Medulla oblongata (tissue), 1 donor: ENCODE results near the gene ZBTB20.

Source experiments
- DNase-seq: peaks from one replicate; pipeline ENCODE4 v3.0.0-alpha.2; 2015; ENCODE audit errors: extremely low spot score

ZBTB20 gene

DNA sequence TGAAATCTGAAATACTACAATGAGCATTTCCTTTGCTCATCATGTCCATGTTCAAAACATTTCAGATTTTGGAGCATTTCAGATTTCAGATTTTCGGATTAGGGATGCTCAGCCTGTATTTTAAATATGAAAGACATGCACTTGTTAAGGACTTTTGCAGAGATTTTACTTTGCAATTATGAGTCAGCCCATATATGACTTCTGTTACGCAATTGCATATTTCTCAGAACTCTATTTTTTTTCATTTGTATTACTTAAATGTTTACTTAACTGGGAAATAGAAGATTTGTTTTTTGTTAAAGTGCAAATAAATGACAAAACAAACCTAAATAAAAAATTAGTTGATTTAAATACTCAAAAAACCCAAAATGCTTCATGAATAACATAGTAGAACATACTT, 376.2 kb downstream of the ZBTB20 start:
- no peak for DNase-seq

DNA sequence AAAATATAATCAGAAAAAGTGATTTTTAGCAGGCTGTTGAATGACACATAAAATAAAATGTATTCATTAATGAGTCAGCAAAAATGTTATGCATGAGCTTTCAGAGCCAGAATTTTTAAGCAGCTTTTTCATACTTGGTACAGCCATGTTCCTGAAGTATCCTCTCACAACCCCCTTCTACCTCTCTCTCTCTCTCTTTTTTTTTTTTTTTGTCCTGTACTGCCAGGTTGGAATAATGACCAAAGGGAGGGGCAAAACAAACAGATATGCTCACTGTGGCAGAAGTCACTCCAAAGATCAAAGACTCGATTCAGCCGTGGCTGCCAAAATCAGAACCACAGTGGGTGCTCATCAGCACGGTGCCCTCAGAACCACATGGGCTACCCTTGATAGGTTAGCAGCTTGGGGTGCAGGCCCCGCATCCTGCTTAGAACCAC, 383.0 kb downstream of the ZBTB20 start:
- DNase-seq = no peak

GRCh38 chr3:114762144-114762543, 384.9 kb downstream of the ZBTB20 start:
- no peak for DNase-seq

- DNase-seq = no peak
Measured at GRCh38 chr3:114760679-114761078, 386.4 kb downstream of the ZBTB20 start.

DNA sequence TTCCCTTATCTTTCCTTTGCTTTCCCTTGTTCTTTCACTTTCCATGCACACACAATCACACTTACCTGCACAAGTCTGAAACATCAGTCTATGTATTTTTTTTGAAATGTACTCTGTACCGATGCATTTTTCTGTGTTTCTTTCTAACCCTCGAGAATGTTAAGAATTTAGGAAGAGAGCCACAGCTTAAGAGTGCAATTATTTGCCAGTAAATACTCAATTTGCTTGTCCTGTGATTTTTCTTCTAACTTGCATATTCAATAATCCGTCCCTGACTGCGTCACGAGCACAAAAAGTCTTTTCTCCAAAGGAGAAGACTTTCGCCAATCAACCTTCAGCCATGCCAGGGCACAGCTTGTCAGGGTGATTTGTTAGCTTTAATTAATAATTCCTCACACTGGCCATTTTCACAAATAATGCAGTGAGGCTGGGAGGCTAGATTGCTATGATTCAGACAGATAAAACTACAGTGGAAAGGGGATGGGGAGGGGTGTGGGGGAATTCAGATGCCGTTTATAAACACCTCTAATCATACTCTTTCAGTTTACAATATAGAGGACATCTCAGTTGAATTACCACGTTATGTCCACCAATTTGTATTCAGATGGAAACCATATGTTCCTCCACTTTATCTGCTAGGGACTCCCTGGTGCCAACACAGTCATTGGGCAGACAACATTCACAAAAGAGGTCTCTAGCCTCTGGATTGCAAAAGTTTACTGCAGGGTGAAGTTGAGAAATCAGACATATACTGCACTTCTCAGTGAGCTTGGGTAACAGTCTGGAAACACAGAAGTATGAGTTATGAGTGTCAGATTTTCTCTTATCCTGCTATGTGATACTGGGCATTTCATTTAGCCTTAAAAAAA, 388.0 kb downstream of the ZBTB20 start:
- DNase-seq = peak; percentile 36

DNA sequence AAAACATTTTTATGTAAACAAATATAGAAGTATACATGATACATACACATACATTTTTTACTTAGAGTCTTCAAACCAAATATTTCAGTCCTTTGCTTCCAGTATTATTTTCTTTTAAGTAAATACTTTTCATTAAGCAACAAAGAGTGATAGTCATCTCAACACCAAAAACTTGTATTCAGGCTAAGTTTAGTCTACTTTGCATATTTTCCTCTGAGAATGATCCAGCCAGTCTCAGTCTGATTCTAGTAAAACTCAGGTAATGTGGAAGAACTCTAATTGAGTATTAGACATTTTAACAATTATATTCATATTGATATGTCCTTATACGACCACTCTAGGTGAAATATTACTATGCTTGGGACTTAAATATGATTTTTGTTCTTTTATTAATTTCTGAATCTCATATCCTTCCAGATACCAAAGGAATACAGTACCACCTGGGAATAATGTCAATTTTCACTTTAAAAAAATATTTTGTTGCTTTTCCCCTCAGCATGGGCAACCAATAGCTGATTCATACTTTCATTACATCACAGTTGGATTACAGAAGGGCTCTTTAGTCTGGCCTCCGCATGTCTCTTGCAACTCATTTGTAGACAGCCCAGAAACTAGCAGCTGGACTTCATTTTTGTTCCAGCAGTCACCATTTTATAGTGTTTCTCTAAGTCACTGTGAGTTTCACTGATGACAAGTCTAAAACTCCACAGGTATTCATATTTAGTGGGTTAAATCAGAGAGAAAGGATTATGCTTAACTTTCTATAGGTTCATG, 390.4 kb downstream of the ZBTB20 start:
- peak; percentile 41 for DNase-seq

- DNase-seq = peak; percentile 27
Measured at GRCh38 chr3:114746502-114746901, 400.6 kb downstream of the ZBTB20 start.

DNA sequence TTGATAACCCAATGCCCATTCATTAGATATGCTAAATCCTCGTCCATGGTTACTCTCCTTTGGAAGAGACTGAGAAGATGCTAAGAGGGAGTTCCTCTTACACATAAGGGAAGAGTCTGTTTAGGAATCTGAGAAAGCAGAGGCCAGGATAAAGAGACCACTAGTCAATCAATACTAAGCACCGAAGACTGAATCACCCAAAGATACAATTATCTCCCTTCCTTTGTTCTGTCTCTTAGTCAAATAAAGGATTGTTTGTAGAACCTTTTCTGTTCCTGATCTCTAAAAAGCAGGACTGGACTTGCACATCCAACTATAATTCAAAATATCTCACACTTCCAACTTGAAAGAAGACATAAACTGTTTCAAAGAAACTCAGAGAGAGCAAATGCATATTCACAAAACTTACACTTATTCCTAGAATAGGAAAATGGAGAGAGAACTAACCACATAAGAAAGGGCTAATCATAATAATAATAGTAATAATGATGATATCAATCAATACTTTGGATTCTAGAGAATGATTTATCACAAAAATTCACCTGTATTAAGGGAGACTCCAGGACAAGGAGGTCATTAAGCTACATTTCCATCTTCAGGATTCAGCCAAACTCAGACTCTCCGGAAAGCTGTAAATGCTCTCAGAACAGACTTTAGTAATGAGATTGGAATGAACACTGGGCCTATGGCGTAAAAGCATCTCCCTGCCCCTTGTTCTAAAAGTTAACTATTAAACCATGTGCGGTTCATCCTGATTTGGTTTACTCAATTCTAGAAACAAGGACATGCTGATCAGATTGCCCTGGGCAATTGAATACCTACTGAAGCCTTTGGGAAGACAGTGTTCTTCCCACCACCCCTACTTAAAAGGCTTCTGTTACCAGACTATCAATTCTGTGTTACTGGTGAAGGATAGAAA, 401.5 kb downstream of the ZBTB20 start:
- peak; percentile 48 for DNase-seq

DNA sequence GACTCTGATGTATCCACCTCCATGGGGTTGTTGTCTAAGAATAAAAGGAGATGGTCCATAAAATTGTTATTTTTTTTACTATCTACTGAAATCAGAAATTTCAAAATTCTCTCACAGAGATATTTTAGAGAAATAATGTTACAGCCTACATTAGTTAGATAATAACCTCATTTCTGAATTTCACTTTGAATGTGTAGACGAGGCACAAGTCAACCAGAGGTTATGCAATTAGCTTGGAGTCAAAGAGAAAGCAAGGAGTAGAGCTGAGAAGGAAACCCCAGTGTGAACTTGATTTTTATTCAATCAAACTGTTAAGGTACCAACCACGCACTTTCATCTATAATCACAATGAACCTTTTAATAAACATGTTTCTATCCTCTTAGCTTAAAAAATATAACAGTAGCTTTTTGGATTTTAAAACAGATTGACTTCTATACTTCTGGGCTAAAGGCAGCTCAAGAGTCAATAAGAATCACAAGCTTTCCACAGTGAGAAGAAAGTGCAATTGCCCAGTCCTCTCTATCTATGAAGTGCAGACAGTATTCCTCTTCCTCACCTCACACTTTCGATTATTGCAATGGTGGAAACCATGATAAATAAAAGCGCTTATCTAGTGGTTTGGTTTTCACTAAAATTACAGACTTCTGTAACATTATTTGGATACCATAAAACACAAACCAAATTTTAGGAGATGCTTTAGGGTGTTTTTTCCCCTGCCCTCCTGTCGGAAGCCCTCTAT, 403.2 kb downstream of the ZBTB20 start:
- DNase-seq = no peak

- DNase-seq = no peak
Measured at GRCh38 chr3:114741066-114741465, 406.0 kb downstream of the ZBTB20 start.

DNA sequence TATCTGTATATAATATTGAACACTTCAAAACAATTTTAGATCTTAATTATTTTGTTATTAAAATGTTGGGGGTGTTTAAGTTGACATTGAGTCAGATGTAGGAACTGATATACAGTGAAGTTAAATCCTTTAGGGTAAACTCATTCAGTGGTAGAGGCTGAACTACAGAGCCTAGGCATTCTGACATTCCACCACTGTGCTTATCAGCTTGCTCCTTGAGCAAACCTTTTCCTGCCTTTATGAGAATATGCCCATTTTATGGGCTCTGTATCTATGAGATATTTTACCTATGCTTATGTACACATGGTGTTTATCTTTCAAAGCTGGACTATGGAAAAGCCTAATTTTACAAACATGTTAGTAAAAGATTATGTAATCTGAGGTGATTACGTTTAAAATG, 407.5 kb downstream of the ZBTB20 start:
- DNase-seq = no peak

- no peak for DNase-seq
Measured at GRCh38 chr3:114732353-114732752, 414.7 kb downstream of the ZBTB20 start.

DNA sequence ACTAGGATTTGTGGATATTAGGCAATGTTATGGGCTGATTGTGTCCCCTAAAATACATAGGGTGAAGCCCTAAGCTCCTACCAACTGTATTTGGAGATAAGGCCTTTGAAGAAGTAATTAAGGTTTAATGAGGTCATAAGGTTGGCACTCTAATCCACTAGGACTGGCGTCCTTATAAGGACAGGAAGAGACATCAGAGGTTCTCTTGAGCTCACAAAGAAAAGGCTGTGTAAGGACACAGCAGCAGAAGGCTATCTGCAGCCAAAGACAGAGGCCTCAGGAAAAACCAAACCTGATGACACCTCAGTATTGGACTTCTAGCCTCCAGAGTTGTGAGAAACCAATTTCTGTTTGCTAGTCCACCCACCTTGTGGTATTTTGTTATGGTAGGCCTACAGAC, 416.7 kb downstream of the ZBTB20 start:
- no peak for DNase-seq

DNA sequence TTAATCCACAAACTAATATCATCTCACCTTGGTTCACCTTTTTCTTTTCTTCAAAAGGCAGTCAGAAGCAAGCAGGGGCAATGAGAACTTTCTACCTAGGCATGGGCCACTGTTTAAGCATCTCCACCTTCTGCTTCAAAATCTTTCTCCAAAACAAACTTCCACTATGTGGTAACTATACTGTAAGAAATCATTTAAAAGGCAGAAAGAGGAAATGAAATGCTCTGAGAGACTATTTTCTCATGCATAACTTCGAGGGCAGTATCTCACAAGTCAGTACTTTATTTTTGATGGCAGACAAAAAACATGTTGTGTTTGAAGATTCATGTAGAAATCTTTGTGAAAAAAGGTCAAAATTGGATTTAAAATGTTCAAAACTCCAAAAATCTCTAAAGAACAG, 419.7 kb downstream of the ZBTB20 start:
- no peak for DNase-seq

DNA sequence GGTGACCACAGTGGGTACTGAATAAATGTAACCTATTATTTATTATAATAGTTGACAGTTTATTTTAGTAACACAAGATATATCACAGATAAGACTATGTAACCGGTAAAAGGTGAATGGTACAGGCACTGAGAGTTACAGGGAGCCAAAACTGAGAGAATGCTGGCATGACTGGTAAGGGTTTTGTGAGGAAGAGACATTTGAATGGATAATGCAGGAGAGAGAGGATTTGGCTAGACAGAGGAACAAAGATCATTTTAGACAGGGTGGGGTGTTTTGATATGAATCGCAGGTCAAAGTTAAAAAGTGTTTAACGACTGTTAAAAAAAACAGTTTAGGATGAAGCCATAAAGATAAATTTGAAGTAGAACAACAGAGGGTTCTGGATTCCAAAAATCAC, 421.1 kb downstream of the ZBTB20 start:
- no peak for DNase-seq

DNA sequence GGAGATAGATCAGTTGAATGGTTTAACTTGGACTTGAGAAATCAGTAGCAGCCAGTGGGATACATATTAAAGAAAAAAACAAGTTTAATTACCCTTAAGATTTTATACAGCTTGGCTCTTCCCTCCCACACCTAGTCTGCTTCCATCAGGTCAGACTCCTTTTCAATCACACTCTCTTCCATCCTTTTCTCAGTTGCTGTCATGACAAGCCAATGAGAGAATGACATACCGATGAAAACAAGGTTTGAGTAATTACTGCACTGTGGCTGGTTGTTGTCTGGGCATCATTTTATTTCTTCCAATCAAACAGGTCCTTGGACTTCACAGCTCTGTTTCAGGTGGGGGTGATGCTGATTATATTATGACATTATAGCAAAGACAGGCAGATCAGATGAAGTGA, 424.6 kb downstream of the ZBTB20 start:
- no peak for DNase-seq

- no peak for DNase-seq
Measured at GRCh38 chr3:114721864-114722263, 425.2 kb downstream of the ZBTB20 start.

DNA sequence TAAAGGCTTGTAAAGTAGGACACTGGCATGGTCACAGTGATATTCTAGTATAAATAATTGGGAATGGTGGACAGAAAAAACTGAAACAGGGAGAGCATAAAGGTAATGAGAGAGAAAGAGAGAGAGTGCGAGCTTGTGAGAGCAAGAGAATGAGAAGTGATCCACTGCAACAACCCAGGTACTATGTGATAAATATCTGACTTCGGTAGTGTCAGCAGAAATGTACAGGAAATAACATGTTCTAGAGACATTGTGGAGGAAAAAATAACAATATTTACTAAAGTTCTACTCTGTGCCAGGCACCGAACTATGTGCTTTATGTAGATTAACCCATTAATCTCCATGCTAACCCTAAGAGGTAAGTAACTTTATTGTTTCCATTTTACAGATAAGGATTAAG, 425.9 kb downstream of the ZBTB20 start:
- DNase-seq = no peak

DNA sequence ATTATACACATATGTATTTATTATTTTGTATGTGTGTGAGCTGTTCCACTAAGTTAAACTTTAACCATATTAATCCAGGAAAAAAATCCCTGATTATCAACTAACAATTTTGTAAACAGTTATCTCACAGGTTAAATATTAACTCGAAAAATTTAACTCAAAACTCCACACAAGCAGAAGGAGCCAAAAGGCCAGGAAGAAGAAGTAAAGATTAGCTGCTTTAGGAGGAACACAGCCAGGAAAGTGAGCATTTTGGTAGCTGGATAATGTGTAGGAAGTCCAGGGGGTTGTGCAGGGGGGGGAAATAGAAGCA, 428.2 kb downstream of the ZBTB20 start:
- DNase-seq = no peak

DNA sequence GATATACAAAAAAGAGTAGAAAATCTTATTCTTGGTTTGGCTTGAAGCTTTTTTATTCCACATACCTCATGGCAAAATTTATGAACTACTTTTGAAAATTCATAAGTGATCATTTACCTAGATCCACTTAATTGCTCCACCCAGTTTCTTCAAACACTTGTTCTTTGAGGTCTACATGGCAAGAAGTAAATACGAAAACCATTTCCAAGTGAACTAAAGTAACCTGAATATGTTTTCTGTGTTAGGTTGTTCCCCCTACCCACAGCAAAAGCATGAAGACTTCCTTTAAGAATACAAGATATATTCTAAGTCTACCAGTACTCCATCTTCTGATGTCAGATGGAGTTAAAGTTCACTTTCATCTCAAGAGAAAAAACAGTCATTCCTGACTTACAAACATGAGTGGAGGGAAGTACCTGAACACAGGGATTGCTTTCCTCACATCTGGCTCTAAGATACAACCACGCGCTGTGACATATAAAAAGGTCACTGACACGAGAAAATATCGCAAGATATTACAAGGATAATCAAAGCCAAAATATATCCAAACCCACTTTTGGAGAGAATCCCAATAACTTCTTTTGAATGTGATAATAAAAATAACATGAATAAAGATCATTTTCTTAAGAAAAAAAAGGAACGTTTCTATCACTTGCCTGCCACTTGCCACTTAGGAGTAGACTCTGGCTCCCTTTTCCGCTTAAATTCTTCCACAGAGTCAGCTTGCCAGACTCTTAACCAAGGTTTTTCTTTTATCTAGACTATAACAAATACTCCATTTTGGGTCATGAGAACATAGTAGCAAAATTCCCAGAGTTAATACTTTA, 428.8 kb downstream of the ZBTB20 start:
- no peak for DNase-seq

DNA sequence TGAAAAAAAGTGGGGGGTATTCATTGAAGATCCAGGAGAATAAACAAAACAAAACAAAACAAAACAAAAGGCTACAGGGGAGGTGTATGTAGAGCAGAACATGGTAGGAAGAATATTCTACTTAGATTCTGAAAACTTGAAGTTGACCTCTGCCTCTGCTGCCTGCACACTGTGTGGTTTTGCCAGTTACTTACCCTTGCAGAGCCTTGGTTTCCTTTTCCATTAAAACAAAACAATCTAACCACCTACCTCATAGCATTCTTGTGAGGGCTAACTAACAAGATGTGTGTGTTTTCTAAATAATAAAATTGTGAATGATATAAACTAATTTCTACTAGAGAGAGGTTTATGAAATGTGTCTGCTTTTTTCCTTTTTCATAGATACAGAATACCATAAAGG, 430.2 kb downstream of the ZBTB20 start:
- DNase-seq = no peak
